Measurements from ENCODE around the gene AUTS2.

Gene AUTS2

DNA sequence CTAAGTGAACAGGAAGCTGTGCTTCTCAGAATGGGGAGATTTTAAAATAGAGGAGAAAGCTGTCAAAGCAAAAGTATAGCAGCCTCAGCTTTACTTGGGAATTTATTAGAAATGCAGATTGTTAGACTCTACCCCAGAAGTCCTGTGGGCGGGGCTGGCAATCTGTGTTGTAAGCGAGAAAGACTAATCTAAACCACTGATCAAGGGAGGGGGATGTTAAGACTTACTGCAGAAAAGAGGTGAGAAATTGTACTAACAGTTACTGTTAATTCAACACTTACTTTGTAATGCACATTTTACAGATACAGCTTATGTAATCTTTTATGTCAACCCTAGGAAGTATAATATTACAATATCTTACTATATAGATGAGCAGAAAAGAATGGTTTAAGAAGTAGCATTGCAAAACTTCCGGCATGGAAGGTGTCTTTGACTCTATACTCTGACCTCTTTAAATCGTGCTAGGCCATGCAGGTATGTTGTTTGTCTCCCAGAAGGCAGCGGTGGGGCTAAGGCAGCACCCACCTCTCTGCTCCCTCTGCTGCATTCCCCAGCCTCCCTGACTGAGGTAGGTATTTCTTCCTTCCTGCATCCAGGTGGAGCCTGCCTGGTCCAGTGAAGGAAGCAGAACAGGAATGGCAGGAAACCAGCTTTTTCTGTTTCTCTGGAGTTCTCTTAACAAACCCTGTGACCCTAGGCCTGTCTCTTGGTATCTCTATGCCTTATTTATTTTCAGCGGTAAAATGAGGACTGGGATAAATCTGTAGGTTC is 462.2 kb downstream of the AUTS2 start:
- DNase-seq (ENCODE audit: low read depth in 3 of 3): no peak

DNA sequence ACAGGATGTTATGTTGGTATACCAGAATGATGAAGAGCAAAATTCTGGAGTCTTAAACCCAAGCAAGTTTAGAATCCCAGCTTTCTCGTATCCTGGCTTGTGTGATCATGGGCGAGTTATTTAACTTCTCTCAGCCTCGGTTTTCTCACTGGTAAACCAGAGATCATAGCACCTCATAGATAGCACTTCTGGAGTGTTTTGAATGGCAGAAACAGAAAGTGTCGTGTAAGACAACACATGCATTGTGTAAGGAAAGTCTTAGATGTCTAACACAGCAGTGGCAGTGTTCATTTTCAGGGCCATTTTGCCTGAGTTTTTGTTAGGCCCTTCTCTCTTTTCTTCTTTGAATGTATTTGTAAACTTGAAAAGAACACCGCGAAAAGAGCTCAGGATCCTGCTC is 465.1 kb downstream of the AUTS2 start:
- no peak for DNase-seq (ENCODE audit: low read depth in 3 of 3)

DNA sequence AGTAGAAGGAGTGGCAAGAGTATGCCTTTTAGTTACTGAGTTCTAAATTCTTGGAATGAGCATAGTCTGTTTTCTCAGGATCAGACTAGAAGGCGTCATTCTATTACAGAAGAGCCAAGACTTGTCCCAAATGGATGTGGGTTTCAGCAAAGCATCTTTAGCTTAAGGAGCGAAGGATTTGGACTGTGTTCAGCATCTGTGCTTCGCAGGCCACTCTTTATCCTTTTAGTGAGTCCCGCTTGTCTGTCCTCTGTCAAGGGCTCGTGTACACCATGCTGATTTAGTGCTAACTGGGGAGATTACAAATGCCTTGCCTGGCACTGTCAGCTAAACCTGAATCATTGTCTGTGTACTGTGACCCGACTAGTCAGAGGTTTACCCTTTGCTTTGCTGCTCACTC is 465.7 kb downstream of the AUTS2 start:
- DNase-seq (ENCODE audit: low read depth in 3 of 3): no peak

DNA sequence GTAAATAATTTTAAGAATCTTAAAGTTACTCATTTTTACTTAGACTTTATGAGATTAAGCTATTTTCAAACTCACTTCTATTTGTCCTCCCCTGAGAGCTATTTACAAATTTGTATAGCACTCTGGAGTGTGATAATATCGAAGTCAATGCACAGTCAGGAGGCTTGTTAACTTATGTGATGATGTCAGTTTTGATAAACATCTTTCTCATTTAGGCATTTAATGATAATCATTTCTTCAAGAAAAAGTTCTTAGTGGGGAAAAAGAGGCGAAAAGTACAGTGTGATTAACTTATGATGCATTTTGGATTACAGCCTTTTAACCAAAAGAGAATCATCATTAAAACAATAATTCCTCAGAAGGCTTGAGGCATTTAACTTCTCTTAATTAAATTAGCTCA is 468.6 kb downstream of the AUTS2 start:
- no peak for DNase-seq (ENCODE audit: low read depth in 3 of 3)

DNA sequence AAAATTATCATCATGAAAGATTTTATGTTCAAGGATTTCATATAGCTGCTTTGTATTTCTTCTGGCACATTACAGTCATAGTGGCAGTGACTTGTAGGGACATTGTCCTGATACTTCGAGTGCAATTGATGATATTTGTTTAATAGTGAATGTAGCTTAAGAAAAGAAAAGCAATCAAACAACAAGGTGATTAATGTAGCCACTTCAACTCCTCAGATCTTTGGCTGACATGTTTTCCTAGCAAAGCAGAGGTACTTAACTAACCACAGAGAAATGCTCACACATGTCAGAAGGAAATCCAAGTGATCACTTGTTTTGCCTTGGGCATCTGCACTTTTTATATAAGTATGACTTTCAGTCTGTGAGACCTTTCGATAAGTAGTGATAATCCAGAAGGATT is 470.3 kb downstream of the AUTS2 start:
- DNase-seq (ENCODE audit: low read depth in 3 of 3): no peak

DNA sequence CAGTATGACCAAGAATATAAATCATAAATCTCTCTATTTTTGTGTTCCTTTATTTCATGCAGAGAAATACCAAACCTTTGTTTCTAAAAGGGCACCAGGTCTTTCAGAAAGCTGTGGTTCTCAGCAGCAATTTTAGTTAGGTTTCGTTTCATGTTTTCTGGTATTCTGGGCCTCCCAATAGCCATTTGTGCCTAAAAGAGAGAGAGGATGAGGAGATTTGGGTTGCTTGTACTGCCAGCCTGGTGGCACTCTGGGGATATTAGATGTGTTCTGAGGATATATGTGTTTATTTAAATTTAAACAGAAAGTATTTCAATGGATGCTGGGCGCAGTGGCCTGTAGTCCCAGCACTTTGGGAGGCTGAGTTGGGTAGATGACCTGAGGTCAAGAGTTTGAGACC is 471.7 kb downstream of the AUTS2 start:
- no peak for DNase-seq (ENCODE audit: low read depth in 3 of 3)

DNA sequence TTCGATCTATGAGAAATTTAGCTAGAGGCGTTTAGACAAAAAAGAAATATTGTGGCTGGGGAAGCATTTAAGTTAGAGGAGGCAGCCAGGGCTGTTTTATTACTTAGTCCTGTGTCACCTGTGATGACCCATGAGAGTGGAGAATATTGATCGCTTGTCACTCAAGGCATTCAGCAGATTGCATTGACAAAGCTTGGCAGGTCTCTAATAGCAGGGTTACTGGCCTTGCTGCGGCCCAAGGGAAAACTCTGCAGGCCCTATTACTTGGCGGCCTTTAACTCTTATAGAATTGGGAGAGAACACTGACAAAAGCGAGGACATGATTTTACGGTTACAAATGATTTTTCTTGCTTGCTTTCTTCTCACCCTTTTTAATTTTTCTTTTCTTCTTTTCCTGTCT is 473.5 kb downstream of the AUTS2 start:
- no peak for DNase-seq (ENCODE audit: low read depth in 3 of 3)

DNA sequence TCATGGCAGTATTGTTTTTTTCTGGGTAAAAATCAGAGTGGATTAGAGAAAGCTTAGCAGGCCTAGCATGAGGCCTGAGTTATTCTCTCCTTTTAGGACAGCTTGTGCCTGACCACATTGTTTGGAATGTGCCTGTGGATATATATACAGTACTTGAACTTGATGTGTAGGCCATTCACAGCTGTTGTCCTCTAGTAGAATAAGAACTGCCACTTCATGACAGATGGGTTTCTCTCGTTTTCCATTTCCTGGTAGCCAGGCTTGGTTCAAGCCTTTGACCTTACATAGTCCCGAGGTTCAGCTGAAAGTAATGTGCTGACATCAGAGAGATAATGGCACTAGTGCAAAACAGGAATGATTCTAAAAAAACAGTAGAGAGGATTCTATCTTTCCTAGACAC is 473.9 kb downstream of the AUTS2 start:
- DNase-seq (ENCODE audit: low read depth in 3 of 3): no peak

DNA sequence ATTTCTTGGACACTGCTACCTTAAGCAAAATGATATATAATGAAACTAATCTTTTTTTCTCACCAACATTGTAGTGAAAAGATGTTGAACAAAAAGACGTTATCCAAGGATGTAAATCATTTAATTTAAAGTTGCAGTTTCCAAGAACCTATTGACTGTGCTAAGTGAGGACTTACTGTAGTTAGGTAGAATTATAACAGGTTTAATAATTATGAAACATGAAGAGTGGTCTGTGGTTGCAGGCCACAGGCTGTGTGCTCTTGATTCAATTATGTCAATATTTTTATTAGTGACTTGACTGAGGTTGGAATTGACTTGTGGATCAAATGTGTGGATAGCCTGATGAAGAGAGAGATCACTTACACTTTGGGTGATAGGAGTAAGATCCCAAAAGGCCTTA is 478.1 kb downstream of the AUTS2 start:
- DNase-seq (ENCODE audit: low read depth in 3 of 3): no peak

DNA sequence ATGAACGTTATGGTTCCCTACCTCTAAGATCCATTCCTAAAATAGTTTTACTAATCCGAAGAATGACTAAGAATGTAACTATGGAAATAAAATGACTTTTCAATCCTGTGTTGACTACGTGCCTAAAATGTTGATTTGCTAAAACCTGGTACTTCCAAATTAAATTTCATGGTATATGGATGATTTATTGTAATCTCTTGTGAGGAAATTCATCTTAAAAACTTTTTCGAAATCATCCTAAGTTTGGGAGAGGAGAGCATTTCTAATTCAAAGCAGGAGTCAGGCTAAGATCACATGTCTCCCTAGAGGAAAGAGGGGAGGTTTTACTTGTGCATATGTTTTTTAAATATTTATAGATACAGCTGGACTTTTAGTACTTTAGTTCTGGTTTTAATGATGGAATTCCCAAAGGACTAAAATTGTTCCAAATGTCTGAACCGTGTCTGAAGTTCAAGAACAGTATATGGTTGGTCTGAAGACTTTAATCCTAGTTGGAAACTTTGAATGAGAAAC is 483.9 kb downstream of the AUTS2 start:
- no peak for DNase-seq (ENCODE audit: low read depth in 3 of 3)

DNA sequence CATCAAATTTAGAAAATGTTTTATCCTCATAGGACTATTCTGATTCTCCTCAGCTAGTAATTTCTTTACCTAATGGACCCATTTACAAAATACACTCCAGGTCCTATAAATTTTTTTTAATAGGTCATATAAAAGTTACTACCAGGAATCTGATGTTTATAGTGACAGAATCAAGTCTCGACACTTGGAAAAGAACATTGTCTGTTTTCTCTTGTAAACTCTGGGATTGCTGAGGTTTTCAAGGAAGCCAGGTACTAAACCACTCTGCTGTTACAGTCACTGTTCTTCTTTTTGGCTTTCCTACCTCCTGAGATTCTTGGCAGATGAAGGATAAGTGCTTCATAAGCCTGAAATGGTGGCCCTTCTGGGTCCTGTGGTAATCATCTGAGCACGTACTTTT is 493.1 kb downstream of the AUTS2 start:
- DNase-seq (ENCODE audit: low read depth in 3 of 3): no peak

DNA sequence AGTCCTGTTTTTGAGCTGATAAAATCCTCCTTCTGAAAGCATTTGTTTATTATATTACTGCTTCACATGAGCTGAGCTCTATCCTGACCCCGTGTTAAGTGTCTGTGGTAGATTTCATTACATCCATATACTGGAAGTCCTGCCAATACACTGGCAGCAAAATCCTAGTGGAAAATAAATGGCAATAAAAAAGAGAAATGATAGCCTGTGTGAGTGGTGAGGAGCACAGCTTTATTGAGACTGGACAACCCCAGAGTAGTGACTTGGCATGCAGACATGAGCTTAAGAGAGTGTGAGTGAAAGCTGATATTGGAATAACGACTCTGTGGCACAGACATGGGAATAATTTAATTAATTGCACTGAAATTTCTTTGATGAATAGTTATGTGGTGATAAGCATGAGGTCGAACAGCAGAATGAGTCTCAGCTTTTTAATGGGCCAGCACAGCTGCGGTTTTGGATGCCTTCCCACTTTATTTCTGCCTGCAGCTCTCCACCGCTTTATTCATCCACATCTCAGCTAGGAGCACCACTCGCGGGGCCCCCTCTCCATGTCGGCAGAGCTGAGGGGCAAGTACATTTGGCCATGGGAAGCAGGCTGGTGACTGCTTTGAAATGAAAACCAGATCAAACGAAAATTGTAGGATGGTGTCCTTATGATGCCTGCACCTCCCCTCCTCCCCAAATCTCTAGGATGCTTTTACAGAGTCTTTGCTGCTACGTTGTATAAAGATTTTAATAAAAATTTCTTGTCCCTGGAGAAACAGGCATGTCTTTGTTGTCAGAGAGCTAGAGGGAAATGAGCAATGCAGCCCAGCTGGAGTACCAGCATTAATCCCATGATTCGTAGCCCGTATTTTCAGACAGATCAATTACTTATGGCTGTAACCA is 494.3 kb downstream of the AUTS2 start:
- DNase-seq (ENCODE audit: low read depth in 3 of 3): no peak

DNA sequence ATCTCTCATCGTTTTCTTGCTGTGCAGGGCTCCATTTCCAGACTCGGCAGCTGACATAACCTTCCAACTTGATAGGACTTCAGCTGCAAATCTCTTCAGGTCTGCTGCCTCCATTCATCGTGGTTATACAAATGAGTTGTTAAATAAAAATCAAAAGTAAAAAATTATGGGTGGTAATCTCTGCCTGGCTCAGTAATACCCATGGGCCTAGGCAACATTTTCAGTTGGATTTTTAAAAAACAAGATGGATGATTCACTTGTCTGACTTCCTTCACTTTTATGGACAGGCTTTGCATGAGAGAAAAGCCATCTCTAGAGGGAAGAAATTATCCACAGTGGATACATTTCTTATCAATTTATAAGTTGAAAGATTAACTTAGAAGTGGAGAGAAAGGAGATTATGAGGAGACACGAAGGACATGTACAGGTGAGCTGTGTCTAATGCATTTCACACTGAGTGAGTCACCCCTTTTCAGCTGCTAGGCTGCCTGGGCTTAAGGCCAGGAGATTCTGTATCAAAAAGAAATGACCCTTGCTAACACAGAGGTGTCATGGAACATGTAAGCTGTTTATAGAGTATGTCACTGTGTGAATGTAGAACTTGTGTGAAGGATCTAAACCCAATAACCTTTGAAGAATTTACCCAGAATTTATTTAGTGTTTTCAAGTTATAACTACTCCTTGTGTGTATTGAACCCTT is 495.1 kb downstream of the AUTS2 start:
- DNase-seq (ENCODE audit: low read depth in 3 of 3): no peak

DNA sequence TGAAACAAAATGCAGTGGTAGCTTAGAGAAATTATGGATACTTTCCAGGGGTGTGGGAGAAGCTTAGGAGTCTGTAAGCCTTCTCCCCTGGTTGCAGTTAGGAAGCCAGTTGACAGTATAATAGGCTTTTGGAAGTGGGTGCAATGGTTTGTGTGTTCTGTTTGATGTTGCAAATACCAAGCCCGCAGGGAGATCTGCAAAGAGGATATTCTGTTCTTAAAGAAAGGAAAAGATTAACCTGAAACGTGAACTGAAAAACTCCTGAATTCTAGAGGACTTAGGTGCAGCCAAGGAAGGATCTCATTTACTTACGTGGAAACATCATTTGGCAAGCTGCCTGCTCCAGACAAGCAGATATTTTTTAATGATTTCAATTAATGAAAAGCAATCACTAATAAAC is 496.6 kb downstream of the AUTS2 start:
- DNase-seq (ENCODE audit: low read depth in 3 of 3): no peak

DNA sequence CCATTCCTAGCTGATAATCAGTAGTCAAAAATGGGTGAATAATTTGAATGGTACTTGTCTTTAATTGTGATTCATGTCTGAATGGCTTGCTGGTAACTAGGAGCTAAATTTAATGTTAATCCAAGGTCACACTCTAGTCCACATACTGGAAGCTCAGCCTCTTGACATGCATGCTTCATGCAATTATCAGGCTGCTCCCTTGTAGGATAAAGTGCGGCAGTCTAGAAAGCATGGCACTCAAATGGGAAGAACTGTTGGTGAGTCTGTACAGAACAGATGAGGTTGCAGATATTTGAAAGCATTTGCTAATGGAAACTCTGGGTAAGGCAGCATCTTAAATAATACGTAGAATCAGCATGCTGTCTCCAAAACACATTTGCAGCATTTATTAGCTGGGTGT is 499.4 kb downstream of the AUTS2 start:
- DNase-seq (ENCODE audit: low read depth in 3 of 3): no peak

DNA sequence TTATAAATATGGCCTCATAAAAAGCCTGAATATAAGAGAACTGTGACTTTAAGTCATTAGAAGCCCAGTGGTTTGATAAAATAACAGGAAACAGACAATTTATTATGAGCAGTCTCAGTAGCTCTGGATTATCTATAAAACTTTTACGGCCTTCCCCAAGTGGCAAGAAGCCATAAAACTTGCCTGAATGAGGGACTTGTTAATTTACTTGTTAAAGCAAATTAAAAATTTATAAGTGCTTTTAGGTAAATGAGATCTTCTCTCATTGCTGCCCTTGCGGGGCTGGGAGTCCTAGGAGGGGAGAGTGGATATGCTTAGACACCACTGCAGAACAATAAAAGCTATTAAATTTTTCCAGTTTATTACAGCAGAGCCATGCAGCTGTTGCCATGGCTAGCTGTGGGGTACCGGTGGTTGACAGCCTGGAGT is 499.9 kb downstream of the AUTS2 start:
- no peak for DNase-seq (ENCODE audit: low read depth in 3 of 3)

DNA sequence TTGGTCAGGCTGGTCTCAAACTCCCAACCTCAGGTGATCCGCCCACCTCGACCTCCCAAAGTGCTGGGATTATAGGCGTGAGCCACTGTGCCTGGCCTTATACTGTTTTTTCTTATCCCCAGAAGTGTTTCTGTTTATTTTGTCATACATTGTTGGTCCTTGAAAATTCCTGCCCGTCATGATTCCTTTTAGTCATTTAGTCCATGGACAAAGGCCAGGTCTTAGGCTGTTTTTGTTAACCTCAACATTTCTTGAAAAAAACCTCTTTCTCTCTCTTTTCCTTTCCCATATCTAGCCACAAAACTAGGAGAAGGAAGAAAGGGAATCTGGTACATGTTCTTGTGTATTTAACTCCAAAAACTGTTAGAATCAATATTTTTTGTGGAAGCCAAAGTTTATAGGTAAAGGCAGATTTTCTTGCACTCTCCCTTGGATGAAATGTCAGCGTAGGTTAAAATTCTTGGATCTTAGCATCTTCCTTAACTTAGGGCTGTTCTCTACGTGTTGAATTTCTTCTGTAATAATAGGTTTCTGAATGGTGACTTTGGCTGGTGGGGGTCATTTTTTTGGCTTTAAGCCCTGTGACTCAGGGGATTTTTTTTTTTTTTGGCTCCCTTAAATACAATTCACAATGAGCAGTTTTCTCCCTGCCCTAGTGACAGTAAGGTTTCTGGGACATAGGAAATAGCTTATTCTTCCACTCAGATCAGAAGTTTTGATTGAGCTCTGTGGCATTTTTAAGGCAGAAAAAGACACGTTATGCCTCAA is 500.8 kb downstream of the AUTS2 start:
- no peak for DNase-seq (ENCODE audit: low read depth in 3 of 3)

DNA sequence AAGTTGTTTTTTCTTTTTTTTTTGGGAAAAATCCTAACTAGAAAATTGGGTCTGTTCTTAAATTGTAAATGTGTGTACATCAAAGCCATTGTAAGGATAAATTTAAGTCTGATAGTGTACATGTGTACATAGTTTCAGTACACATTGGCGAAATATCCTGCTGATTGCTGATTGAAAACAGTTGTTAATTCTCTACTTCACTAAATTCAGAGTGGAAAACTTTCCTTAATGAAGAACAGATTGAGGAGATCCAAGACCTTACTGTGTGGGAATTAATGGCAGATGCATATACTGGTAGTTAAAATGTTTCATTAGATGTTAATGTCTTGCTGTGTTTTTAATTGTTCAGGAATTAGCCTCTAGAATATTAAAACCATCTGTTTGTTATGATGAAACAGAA is 506.0 kb downstream of the AUTS2 start:
- DNase-seq (ENCODE audit: low read depth in 3 of 3): no peak

DNA sequence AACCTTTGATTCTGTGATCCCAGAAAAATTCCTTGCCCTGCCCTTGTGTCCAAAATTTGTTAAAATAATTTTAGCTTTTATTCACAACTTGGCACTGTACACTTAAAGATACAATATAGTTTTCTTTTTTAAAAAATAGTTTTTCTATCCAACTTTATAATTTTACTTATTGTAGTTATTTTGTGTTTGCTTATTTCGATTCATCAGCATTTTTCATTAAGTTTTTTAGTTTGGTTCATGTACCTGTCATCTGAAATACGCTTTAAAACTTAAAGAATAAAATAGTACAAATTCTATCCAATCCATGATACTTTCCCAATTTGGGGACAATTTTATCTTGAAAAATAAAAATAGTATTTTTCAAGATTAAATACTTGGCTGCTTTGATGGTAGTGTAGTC is 514.8 kb downstream of the AUTS2 start:
- DNase-seq (ENCODE audit: low read depth in 3 of 3): no peak

DNA sequence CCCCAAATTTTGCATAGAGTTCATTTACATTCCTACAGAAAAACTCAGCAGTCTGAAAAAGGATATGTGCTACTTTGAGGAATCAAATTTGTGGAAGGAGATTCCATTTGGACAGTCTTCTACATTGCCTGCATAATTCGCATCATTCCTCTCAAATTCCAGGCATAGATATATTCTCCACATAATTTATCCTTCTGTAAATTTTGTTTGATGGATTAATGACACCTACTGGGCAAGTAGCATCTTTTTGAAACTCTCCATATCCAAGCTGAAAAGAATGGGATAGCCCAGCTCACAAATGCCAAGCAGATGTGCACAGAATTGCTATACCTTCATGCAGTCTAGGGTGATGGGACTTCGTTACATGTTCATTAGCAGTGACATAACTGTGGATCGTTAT is 515.3 kb downstream of the AUTS2 start:
- no peak for DNase-seq (ENCODE audit: low read depth in 3 of 3)

DNA sequence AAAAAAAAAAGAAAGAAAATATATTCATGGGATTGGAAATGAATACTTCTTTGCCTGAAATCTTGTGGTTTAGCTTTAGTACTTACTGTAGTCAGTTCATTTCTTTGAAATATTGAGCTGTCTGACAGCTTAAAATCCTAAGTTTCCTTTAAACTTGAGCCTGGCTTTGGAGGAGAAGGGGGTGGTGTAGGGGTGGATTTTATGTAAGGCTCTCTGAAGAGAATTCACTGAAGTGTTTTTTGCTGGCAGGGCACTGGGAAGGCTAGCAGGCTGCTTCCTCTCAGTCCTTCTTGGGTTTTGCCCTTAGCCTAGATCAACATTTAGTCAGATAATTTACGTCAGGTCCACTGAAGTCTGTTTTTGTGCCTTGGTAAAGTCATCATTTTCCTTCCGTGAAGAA is 516.5 kb downstream of the AUTS2 start:
- DNase-seq (ENCODE audit: low read depth in 3 of 3): no peak

DNA sequence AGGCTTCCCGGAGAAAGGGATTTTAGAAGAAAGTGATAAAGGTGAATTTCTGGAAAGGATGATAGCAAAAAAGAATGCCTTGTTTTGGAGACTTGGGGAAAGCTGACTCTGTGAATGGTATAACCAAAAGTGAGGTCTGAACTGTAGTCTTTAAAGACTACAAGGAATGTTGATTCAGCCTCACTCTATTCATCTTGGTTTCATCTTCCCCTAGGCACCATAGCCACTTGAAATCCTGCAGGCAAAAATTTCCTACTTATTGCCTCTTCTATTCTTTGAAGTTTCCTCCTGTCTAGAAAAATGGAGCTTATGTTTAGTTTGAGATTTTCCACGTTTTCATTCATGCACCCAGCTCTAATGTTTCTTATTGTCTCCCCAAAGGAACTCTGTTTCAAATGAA is 518.0 kb downstream of the AUTS2 start:
- DNase-seq (ENCODE audit: low read depth in 3 of 3): no peak
